ENCODE results near the gene RABGAP1L. TPM values are rescaled to one million over a fixed set of nuclear protein-coding genes. Genes with fewer than 3 reads are reported as not detected.
A peak's percentile ranks its signal among the peaks of the same experiment; 100 is the strongest.

The RABGAP1L gene
- total and polyA plus RNA-seq, 10 of the 15 experiments (the other 5 are each of a cell fraction or from before 2014, with no cell fraction given): 5.8 to 194 (median 113) TPM

DNA sequence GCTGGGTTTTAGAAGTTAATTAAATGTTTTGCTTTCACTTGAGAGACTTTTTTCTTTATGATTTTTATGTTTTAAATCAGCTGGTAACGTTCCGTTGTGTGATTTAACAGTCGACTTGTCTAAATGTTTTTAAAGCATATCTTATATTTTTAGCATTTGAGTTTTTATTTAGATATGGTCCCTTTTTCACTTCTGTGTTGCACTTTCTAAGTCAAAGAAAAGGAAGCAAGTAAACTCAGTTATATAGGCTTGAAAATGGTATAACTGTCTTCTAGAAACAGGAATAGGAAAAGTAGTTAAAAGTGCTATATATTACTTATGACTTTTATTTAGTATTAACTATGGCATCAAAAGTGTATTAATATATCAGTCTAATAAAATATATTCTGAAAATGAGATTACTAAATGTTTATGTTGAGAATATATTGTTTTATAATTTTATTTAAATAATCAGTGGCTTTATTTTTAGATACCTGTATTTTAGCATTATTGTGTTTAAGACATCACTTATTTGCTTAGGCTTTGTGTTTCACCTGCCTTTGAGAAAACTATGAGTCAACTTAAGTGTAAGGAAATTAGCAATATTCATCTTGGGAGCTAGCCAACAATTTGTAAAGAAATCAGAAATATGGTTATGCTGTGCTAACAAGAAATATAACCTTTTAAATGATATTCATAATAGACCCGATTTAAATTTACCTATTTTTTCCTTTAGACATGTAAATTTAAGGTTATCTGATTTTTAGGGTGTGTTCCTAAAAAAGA, 60.5 kb downstream of the RABGAP1L start:
- FAIRE-seq (no peak), ATAC-seq (peak; percentile 44; the same call in 2 of the 3 replicates), DNase-seq (ENCODE audit: low read depth, low spot score) (no peak)
- Histone ChIP-seq H3K9me3 (replicated peaks; ENCODE audit: control insufficient read depth, insufficient read depth, low read length) (peaks cover 2% of the 10 kb centered on the region; the same call in 2 of the 3 replicates), H3K79me2 (ENCODE audit: control insufficient read depth, insufficient read depth, low read length) (peaks cover 43% of the 10 kb centered on the region), H3K4me1 (ENCODE audit: control insufficient read depth, insufficient read depth, low read length) (peaks cover 38% of the 10 kb centered on the region), H3K9ac (ENCODE audit: control insufficient read depth, insufficient read depth, low read length) (peak overlapping the region; percentile 36), H3K27ac (ENCODE audit: control insufficient read depth, insufficient read depth) (peak overlapping the region; percentile 78), H3K27me3 (replicated peaks in 1 of 2; ENCODE audit: control insufficient read depth in 2 of 2, insufficient read depth in 2 of 2, low read length in 1 of 2) (no peaks in the 10 kb centered on the region), H4K20me1 (ENCODE audit: control insufficient read depth, insufficient read depth) (no peaks in the 10 kb centered on the region), H3K4me3 (peak overlapping the region; percentile 44; the same call in 1 of the 2 replicates), H2AFZ (ENCODE audit: control insufficient read depth, low read depth, low read length) (no peak overlapping the region), H3K36me3 (ENCODE audit: control insufficient read depth in 2 of 2, insufficient read depth in 2 of 2, low read length in 1 of 2) (peaks cover 0 to 15% of the 10 kb centered on the region in 2 experiments; a peak in 1 of 4 replicates), H3K4me2 (ENCODE audit: control insufficient read depth, insufficient read depth) (peak overlapping the region; percentile 72)
- RAD21 ChIA-PET (ENCODE audit: unreplicated experiment): no interaction called here
- no TSS peak for BruUV-seq (replicated peaks)
- intact Hi-C loops (cut with micrococcal nuclease; ENCODE audit: unreplicated experiment) (loop anchor here (5.0 to 10.0 kb wide), 4 partner anchors 62 to 355 kb away; partner anchors contain the start of genes GAS5, RABGAP1L and ZBTB37), in situ Hi-C loops (cut with MboI) (loop anchor here (5.0 to 25.0 kb wide), 2 partner anchors 122 to 782 kb away; no protein-coding TSS in a partner anchor)
- SMC1A ChIA-PET (ENCODE audit: uncharacterized antibody, unreplicated experiment): no interaction called here
- POLR2A ChIA-PET: interaction anchor here (0.7 kb wide), 2 partner anchors 346 to 1431 kb away, joined by 3 read pairs; no protein-coding TSS in a partner anchor
- WGBS (ENCODE audit: insufficient coverage, insufficient replicate concordance, low lambda C conversion rate, missing lambda C conversion rate): 2% methylated on average over 4 of the region's 4 CpGs
- CTCF ChIA-PET: interaction anchor here (0.7 to 2.5 kb wide), 4 partner anchors 7 to 1475 kb away, joined by 3 to 33 read pairs (median 6); no protein-coding TSS in a partner anchor
- TF ChIP-seq GABPA (IDR thresholded peaks at IDR 0.05; ENCODE audit: low read depth) (no peak), BACH1 (IDR thresholded peaks at IDR 0.05; ENCODE audit: borderline replicate concordance) (no peak), FOXK2 (IDR thresholded peaks at IDR 0.05) (no peak), BCL11A (IDR thresholded peaks at IDR 0.05; ENCODE audit: low read depth, low read length) (no peak), ZNF622 (IDR thresholded peaks at IDR 0.05) (no peak), MEF2A (IDR thresholded peaks at IDR 0.05; ENCODE audit: insufficient read depth, low read depth, low read length) (peak; percentile 77), ZSCAN29 (IDR thresholded peaks at IDR 0.05) (no peak), PML (IDR thresholded peaks at IDR 0.05; ENCODE audit: low read length) (peak; percentile 4; the same call in 1 of the 2 replicates), WRNIP1 (IDR thresholded peaks at IDR 0.05; ENCODE audit: borderline replicate concordance, low read depth, low read length) (no peak), STAT1 (conservative IDR thresholded peaks at IDR 0.05) (no peak), LARP7 (IDR thresholded peaks at IDR 0.05) (no peak), MEF2B (IDR thresholded peaks at IDR 0.05; ENCODE audit: partially characterized antibody, poor library complexity, severe bottlenecking) (peak; percentile 26), EED (IDR thresholded peaks at IDR 0.05; ENCODE audit: low read depth) (no peak)
- TF ChIP-seq, protein P1, sequence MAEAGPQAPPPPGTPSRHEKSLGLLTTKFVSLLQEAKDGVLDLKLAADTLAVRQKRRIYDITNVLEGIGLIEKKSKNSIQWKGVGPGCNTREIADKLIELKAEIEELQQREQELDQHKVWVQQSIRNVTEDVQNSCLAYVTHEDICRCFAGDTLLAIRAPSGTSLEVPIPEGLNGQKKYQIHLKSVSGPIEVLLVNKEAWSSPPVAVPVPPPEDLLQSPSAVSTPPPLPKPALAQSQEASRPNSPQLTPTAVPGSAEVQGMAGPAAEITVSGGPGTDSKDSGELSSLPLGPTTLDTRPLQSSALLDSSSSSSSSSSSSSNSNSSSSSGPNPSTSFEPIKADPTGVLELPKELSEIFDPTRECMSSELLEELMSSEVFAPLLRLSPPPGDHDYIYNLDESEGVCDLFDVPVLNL (IDR thresholded peaks at IDR 0.05; ENCODE audit: low read depth, low read length): no peak
- TF ChIP-seq, protein P2, sequence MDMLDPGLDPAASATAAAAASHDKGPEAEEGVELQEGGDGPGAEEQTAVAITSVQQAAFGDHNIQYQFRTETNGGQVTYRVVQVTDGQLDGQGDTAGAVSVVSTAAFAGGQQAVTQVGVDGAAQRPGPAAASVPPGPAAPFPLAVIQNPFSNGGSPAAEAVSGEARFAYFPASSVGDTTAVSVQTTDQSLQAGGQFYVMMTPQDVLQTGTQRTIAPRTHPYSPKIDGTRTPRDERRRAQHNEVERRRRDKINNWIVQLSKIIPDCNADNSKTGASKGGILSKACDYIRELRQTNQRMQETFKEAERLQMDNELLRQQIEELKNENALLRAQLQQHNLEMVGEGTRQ (IDR thresholded peaks at IDR 0.05; ENCODE audit: borderline replicate concordance, low read depth, low read length): no peak
- TF ChIP-seq, protein P3, sequence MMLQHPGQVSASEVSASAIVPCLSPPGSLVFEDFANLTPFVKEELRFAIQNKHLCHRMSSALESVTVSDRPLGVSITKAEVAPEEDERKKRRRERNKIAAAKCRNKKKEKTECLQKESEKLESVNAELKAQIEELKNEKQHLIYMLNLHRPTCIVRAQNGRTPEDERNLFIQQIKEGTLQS (IDR thresholded peaks at IDR 0.05; ENCODE audit: borderline replicate concordance, extremely low read depth, low read depth, low read length): no peak
- TF ChIP-seq, protein P4, sequence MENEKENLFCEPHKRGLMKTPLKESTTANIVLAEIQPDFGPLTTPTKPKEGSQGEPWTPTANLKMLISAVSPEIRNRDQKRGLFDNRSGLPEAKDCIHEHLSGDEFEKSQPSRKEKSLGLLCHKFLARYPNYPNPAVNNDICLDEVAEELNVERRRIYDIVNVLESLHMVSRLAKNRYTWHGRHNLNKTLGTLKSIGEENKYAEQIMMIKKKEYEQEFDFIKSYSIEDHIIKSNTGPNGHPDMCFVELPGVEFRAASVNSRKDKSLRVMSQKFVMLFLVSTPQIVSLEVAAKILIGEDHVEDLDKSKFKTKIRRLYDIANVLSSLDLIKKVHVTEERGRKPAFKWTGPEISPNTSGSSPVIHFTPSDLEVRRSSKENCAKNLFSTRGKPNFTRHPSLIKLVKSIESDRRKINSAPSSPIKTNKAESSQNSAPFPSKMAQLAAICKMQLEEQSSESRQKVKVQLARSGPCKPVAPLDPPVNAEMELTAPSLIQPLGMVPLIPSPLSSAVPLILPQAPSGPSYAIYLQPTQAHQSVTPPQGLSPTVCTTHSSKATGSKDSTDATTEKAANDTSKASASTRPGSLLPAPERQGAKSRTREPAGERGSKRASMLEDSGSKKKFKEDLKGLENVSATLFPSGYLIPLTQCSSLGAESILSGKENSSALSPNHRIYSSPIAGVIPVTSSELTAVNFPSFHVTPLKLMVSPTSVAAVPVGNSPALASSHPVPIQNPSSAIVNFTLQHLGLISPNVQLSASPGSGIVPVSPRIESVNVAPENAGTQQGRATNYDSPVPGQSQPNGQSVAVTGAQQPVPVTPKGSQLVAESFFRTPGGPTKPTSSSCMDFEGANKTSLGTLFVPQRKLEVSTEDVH (IDR thresholded peaks at IDR 0.05; ENCODE audit: low read depth, partially characterized antibody): no peak

Data from GM12878 (cell line).